ENCODE measurements around the gene AAK1. TPM values are rescaled to one million over a fixed set of nuclear protein-coding genes. Genes with fewer than 3 reads are reported as not detected.

The AAK1 gene
- total and polyA plus RNA-seq, 2 experiments from 2014 or later = 39.0 to 52.4 TPM

GRCh38 chr2:69509750-69510140 lies 133.8 kb downstream of the AAK1 start (continued):
- TF ChIP-seq ETS1 (IDR thresholded peaks at IDR 0.05) (no peak), EZH2phosphoT487 (IDR thresholded peaks at IDR 0.05; ENCODE audit: unreplicated experiment) (no peak), ZNF114 (CRISPR knock-in tag; IDR thresholded peaks at IDR 0.05) (no peak)

GRCh38 chr2:69509011-69509749 lies 134.4 kb downstream of the AAK1 start:
- no peak overlapping the region for H3K4me3 ChIP-seq
- Mint-ChIP-seq H3K4me1 (no peaks in the 10 kb centered on the region), H3K27me3 (ENCODE audit: insufficient read depth, low read depth, poor library complexity) (no peaks in the 10 kb centered on the region), H3K27ac (no peak overlapping the region), H3K36me3 (ENCODE audit: low read depth) (peaks cover 28% of the 10 kb centered on the region), H3K9me3 (no peaks in the 10 kb centered on the region), H3K4me3 (no peak overlapping the region)
- H3K27ac ChIP-seq (ENCODE audit: low read depth) = no peak overlapping the region
- no peaks in the 10 kb centered on the region for H4K20me1 ChIP-seq (replicated peaks; ENCODE audit: insufficient read depth)
- no peak for DNase-seq (ENCODE audit: low spot score)
- H3K27me3 ChIP-seq (ENCODE audit: insufficient read depth) = no peaks in the 10 kb centered on the region
- H3K9me2 ChIP-seq (ENCODE audit: insufficient read depth) = no peaks in the 10 kb centered on the region
- no peak overlapping the region for H2AFZ ChIP-seq
- peaks cover 5% of the 10 kb centered on the region for H3K36me3 ChIP-seq (ENCODE audit: insufficient read depth)
- H3K4me1 ChIP-seq (ENCODE audit: insufficient read depth) = no peaks in the 10 kb centered on the region
- H3K4me2 ChIP-seq = no peak overlapping the region
- H3F3A ChIP-seq (replicated peaks; ENCODE audit: low read depth) = no peaks in the 10 kb centered on the region
- ATAC-seq = no peak
- no peaks in the 10 kb centered on the region for H3K79me2 ChIP-seq (replicated peaks; ENCODE audit: insufficient read depth)
- TF ChIP-seq NANOG (IDR thresholded peaks at IDR 0.05; ENCODE audit: borderline replicate concordance) (no peak), ZNF331 (CRISPR knock-in tag; IDR thresholded peaks at IDR 0.05; ENCODE audit: low read depth) (no peak), JUNB (IDR thresholded peaks at IDR 0.05; ENCODE audit: unreplicated experiment) (no peak), ZNF462 (CRISPR knock-in tag; IDR thresholded peaks at IDR 0.05) (no peak), ZNF114 (CRISPR knock-in tag; IDR thresholded peaks at IDR 0.05) (no peak), ETS1 (IDR thresholded peaks at IDR 0.05) (no peak), CREB1 (CRISPR knock-in tag; IDR thresholded peaks at IDR 0.05; ENCODE audit: low read depth) (no peak), CTCF (conservative IDR thresholded peaks at IDR 0.05; ENCODE audit: low read depth in 2 of 2) (no peak)
- TF ChIP-seq, protein P1, sequence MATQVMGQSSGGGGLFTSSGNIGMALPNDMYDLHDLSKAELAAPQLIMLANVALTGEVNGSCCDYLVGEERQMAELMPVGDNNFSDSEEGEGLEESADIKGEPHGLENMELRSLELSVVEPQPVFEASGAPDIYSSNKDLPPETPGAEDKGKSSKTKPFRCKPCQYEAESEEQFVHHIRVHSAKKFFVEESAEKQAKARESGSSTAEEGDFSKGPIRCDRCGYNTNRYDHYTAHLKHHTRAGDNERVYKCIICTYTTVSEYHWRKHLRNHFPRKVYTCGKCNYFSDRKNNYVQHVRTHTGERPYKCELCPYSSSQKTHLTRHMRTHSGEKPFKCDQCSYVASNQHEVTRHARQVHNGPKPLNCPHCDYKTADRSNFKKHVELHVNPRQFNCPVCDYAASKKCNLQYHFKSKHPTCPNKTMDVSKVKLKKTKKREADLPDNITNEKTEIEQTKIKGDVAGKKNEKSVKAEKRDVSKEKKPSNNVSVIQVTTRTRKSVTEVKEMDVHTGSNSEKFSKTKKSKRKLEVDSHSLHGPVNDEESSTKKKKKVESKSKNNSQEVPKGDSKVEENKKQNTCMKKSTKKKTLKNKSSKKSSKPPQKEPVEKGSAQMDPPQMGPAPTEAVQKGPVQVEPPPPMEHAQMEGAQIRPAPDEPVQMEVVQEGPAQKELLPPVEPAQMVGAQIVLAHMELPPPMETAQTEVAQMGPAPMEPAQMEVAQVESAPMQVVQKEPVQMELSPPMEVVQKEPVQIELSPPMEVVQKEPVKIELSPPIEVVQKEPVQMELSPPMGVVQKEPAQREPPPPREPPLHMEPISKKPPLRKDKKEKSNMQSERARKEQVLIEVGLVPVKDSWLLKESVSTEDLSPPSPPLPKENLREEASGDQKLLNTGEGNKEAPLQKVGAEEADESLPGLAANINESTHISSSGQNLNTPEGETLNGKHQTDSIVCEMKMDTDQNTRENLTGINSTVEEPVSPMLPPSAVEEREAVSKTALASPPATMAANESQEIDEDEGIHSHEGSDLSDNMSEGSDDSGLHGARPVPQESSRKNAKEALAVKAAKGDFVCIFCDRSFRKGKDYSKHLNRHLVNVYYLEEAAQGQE (IDR thresholded peaks at IDR 0.05; ENCODE audit: unreplicated experiment) = no peak

Measured in GM23338 (cell line).